AG09319 (cell line): ENCODE results near the gene BCL2L11.

Experiments used
- DNase-seq: peaks from one replicate; pipeline ENCODE4 v3.0.0-alpha.2; 2010; ENCODE audit warnings: low read depth; ENCODE audit errors: extremely low read depth
- TF ChIP-seq, protein P1 (sequence below): IDR thresholded peaks from 2 replicates; pipeline ENCODE4 v1.5.1; 2011; ENCODE audit warnings: low read depth, mild to moderate bottlenecking, inconsistent platforms, low read length, moderate library complexity

Gene BCL2L11

DNA sequence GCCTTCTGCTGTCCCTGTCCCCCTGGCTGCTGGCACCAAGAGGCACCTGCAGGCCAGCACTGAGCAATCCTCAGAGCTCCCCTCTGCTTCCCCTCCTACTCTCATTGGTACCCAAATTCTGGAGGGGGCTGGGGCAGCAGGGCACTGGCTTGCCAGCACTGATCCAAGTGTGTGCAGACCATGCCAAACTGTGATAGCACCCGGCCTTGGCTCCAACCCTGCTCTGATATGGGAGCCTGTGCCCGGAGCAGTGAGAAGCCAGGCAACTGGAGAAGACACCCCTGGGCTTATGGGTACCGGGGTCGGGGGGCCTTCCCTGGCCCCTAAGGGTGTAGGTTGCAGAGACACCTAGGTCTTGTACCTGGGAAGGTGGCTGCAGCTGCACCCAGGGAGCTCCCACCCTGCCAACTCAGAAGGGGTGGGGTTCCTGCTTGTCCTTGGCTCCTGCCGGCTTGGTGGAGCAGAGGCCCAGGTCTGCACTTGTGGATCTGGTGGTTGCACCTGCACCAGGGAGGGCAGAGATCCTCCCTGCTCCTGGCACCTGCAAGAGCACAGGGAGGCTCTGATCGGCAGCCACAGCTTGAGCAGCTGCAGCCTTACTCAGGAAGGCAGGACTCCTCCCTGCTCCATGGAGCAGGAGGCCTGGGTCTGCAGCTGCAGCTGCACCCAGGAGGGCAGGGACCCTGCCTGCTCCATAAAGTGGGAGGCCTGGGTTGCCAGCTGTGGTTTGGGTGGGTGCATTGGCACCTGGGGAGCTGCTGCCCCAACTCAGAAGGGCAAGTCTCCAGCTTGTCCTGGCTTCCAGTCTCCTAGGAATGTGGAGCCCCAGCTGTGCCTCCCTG, 96.3 kb downstream of the BCL2L11 start:
- TF ChIP-seq, protein P1, sequence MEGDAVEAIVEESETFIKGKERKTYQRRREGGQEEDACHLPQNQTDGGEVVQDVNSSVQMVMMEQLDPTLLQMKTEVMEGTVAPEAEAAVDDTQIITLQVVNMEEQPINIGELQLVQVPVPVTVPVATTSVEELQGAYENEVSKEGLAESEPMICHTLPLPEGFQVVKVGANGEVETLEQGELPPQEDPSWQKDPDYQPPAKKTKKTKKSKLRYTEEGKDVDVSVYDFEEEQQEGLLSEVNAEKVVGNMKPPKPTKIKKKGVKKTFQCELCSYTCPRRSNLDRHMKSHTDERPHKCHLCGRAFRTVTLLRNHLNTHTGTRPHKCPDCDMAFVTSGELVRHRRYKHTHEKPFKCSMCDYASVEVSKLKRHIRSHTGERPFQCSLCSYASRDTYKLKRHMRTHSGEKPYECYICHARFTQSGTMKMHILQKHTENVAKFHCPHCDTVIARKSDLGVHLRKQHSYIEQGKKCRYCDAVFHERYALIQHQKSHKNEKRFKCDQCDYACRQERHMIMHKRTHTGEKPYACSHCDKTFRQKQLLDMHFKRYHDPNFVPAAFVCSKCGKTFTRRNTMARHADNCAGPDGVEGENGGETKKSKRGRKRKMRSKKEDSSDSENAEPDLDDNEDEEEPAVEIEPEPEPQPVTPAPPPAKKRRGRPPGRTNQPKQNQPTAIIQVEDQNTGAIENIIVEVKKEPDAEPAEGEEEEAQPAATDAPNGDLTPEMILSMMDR = no peak
- DNase-seq = no peak
